HG03469 (cell line): ENCODE data around the gene WFDC2.

Experiments used
- ATAC-seq: cut with Tn5 transposase; IDR thresholded peaks from one replicate; pipeline ENCODE4 v1.9.1; 2021; ENCODE audit warnings: mild to moderate bottlenecking, moderate library complexity, moderate number of reproducible peaks; ENCODE audit not compliant: unreplicated experiment

WFDC2 gene

GRCh38 chr20:45489083-45489531, 19.6 kb downstream of the WFDC2 start:
- no peak for ATAC-seq

GRCh38 chr20:45495501-45495941, 26.0 kb downstream of the WFDC2 start:
- no peak for ATAC-seq

- ATAC-seq = no peak
Measured at GRCh38 chr20:45496166-45496565, 26.6 kb downstream of the WFDC2 start.

- no peak for ATAC-seq
Measured at GRCh38 chr20:45497971-45498494, 28.5 kb downstream of the WFDC2 start.

- ATAC-seq = no peak
Measured at GRCh38 chr20:45500022-45500421, 30.5 kb downstream of the WFDC2 start.

- ATAC-seq = no peak
Measured at GRCh38 chr20:45501600-45501999, 32.0 kb downstream of the WFDC2 start.

GRCh38 chr20:45502561-45502960, 33.0 kb downstream of the WFDC2 start:
- no peak for ATAC-seq

- ATAC-seq = no peak
Measured at GRCh38 chr20:45503403-45503802, 33.9 kb downstream of the WFDC2 start.

GRCh38 chr20:45506398-45506797, 36.8 kb downstream of the WFDC2 start:
- ATAC-seq = no peak

- no peak for ATAC-seq
Measured at GRCh38 chr20:45507011-45507820, 37.7 kb downstream of the WFDC2 start.

- no peak for ATAC-seq
Measured at GRCh38 chr20:45508068-45508886, 38.7 kb downstream of the WFDC2 start.

- no peak for ATAC-seq
Measured at GRCh38 chr20:45509091-45509490, 39.5 kb downstream of the WFDC2 start.

GRCh38 chr20:45510242-45510862, 40.8 kb downstream of the WFDC2 start:
- ATAC-seq = no peak

GRCh38 chr20:45515147-45515913, 45.8 kb downstream of the WFDC2 start, which contains the start of gene SPINT3:
Gene SPINT3, minus strand, starts transcription at chr20:45515622. Its CDS starts 14 bp downstream, at chr20:45515608.
- no peak for ATAC-seq

- ATAC-seq = no peak
Measured at GRCh38 chr20:45518282-45518681, 48.7 kb downstream of the WFDC2 start.

GRCh38 chr20:45523821-45524220, 54.3 kb downstream of the WFDC2 start:
- ATAC-seq = no peak

- ATAC-seq = no peak
Measured at GRCh38 chr20:45527294-45527693, 57.7 kb downstream of the WFDC2 start.
